ENCODE results near the gene CTPS2. TPM values are rescaled to one million over a fixed set of nuclear protein-coding genes. Genes with fewer than 3 reads are reported as not detected.
"Not testable (repeated sequence)": the region's sequence is repeated elsewhere in the genome, so short reads cannot be mapped to it uniquely, and the experiment has no call there.

The CTPS2 gene
- total RNA-seq, 2 experiments from 2014 or later = 6.6 to 7.1 TPM

DNA sequence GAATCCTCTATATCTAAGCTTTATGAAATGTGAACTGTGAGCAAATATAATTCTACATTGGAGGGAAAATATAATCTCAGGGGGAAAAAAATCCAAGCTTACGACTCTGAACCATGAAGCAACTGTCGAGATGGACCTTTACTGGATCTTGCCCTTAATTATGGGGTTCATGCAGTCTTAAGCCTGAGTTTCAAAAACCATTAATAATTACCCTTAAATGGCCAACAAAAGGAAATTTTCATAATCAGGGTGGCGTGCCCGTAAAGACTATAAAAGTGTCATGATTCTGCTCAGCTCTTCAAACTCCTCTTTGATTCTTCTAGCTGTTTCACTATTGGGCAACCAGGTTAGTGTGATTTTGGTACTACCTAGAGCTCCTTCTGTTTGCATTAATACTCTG lies 62.6 kb downstream of the CTPS2 start, which contains the start of gene S100G:
Gene S100G, plus strand, starts transcription at position 301 of the 400 bp plus-strand sequence. CDS start 849 bp downstream, outside the sequence.
- Mint-ChIP-seq H3K4me3 (no peak within 1 kb of the TSS), H3K27me3 (no peaks in the 10 kb centered on the region), H3K27ac (no peak within 1 kb of the TSS), H3K36me3 (no peaks in the 10 kb centered on the region), H3K4me1 (no peaks in the 10 kb centered on the region), H3K9me3 (no peaks in the 10 kb centered on the region)
- no peak for DNase-seq

DNA sequence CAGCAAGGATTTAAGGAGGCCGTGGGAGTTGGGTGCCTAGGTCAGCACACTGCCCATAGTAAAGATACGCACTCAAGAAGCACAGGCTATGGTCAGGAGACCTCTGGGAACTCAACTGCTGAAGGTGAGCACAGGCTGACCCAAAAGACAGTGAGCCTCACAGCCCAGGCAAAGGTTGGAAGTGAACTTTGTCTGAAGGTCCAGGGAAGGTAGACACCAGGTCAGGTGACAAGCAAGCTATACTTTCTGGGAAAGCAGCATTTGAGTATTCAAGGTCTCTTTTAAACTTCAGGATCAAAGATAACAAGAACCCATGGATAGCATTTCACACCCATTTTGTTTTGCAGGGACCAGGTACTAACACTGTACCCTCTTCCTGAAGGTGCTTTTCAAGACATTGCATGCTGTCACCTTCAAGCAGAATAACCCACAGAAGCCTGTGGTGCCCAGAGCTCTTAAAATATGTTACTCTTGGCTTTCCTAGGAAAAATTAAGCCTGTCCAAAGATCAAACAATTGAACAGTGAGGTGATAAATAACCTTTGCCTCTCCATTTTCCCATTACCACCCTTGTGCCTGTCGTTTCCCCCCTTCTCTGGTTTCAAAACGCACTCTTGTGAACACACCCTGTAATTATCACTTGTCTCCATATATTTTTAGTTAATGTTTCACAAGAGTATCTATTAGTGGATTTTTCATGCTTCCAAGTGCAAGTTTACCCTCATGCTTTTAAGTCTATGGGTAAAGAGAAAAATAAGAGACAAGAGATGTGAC lies 65.9 kb downstream of the CTPS2 start:
- H3K4me1 Mint-ChIP-seq = no peaks in the 10 kb centered on the region
- no peaks in the 10 kb centered on the region for H3K9me3 Mint-ChIP-seq
- H3K4me3 Mint-ChIP-seq = no peak overlapping the region
- no peaks in the 10 kb centered on the region for H3K27me3 Mint-ChIP-seq
- H3K36me3 Mint-ChIP-seq = no peaks in the 10 kb centered on the region
- no peak for DNase-seq
- no peak overlapping the region for H3K27ac Mint-ChIP-seq

GRCh38 chrX:16643176-16643575 lies 69.3 kb downstream of the CTPS2 start:
- Mint-ChIP-seq H3K27ac (no peak overlapping the region), H3K4me3 (no peak overlapping the region), H3K9me3 (no peaks in the 10 kb centered on the region), H3K4me1 (no peaks in the 10 kb centered on the region), H3K27me3 (no peaks in the 10 kb centered on the region), H3K36me3 (peaks cover 3% of the 10 kb centered on the region)
- DNase-seq = no peak

GRCh38 chrX:16640823-16641222 lies 71.6 kb downstream of the CTPS2 start:
- H3K36me3 Mint-ChIP-seq = peaks cover 3% of the 10 kb centered on the region
- no peaks in the 10 kb centered on the region for H3K9me3 Mint-ChIP-seq
- no peaks in the 10 kb centered on the region for H3K4me1 Mint-ChIP-seq
- DNase-seq = no peak
- H3K27me3 Mint-ChIP-seq = no peaks in the 10 kb centered on the region
- no peak overlapping the region for H3K4me3 Mint-ChIP-seq
- no peak overlapping the region for H3K27ac Mint-ChIP-seq

DNA sequence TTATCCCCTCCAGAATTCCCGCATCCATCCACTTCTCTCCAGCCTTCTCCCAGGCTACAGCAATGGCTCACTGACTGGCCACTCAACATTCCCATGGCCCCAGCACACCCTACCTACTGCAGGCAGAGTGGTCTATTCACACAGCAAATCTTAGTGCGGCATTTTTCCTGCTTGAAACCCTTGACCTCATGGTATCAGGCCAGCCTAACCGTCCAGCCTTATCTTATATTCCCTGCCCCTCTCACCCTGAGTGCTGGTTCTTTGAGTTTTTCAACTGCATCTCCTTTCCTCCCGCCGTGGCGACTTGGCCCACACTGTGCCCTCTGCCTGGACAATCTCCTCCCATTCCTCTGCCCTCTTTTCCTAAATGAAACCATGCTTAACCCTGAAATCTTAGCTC lies 72.5 kb downstream of the CTPS2 start:
- no peak overlapping the region for H3K27ac Mint-ChIP-seq
- H3K27me3 Mint-ChIP-seq = no peaks in the 10 kb centered on the region

DNA sequence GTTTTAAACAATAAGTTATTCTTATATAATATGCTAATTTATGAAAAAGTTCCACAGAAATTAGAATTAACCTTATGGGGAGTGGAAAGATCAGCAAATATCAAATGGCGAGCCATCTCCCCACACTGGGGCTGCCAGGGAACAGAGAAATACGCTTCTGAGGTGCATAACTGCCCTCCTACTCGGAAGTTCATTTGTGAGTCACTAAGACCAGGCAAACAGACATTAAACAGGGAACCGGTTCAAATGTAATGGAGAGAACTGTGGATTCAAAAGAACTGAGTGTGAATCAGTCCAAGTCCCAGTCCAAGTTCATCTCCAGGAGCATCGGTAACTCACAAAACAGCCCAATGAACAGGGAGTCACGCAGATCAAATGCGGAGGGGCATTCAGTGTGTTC lies 73.9 kb downstream of the CTPS2 start:
- Mint-ChIP-seq H3K27me3 (no peaks in the 10 kb centered on the region), H3K9me3 (no peaks in the 10 kb centered on the region), H3K4me3 (no peak overlapping the region), H3K27ac (no peak overlapping the region), H3K4me1 (peaks cover 1% of the 10 kb centered on the region), H3K36me3 (peaks cover 3% of the 10 kb centered on the region)
- no peak for DNase-seq

More for the DNA sequence above, 72.5 kb downstream of the CTPS2 start:
- DNase-seq = no peak
- Mint-ChIP-seq H3K36me3 (peaks cover 3% of the 10 kb centered on the region), H3K9me3 (no peaks in the 10 kb centered on the region), H3K4me1 (no peaks in the 10 kb centered on the region), H3K4me3 (no peak overlapping the region)

GRCh38 chrX:16635596-16635995 lies 76.9 kb downstream of the CTPS2 start:
- DNase-seq = no peak
- Mint-ChIP-seq H3K36me3 (peaks cover 5% of the 10 kb centered on the region), H3K9me3 (no peaks in the 10 kb centered on the region), H3K4me3 (no peak overlapping the region), H3K27ac (no peak overlapping the region), H3K27me3 (no peaks in the 10 kb centered on the region), H3K4me1 (peaks cover 3% of the 10 kb centered on the region)

DNA sequence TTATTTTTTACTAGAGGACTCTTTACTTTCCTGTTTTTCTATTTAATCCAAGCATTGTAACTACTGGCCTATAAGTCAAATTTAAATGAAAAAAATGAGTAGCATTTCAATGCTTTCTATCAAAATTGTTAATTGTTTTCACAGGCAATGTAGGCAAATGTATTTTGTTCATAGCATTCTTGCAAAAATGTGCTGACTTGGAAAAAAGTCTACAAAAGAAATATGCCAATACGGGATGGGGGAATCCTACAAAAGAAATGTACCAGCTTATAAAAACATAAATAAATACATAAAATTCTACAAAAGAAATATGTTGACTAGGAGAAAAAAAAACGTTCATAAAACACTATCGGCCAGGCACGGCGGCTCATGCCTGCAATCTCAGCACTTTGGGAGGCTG lies 77.4 kb downstream of the CTPS2 start:
- H3K9me3 Mint-ChIP-seq = no peaks in the 10 kb centered on the region
- peaks cover 5% of the 10 kb centered on the region for H3K36me3 Mint-ChIP-seq
- H3K27ac Mint-ChIP-seq = no peak overlapping the region
- peaks cover 3% of the 10 kb centered on the region for H3K4me1 Mint-ChIP-seq
- H3K27me3 Mint-ChIP-seq = no peaks in the 10 kb centered on the region
- DNase-seq = no peak
- H3K4me3 Mint-ChIP-seq = no peak overlapping the region

- Mint-ChIP-seq H3K9me3 (no peaks in the 10 kb centered on the region), H3K4me3 (no peak overlapping the region), H3K36me3 (peaks cover 4% of the 10 kb centered on the region), H3K27me3 (no peaks in the 10 kb centered on the region), H3K27ac (no peak overlapping the region), H3K4me1 (peaks cover 3% of the 10 kb centered on the region)
- DNase-seq = no peak
These were observed 78.7 kb downstream of the CTPS2 start for GRCh38 chrX:16633754-16634153.

DNA sequence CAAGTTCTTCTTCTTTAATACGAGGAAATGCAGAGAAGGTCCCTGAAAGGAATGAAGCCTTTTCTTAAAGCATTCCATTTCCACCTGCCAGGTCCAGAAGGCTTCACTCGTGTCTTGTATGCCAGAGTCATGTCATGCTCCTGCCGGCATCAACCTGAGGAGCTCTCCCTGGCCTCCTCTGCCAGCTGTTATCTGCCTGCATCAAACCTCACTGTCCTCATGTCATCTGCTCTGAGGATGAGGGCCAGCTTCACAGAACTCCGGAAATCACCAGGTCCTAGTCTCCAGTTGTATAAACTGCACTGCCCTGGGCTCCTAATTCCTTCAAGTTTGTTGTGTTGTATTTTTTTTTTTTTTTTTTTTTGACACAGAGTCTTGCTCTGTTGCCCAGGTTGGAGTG lies 82.6 kb downstream of the CTPS2 start:
- H3K27ac Mint-ChIP-seq = no peak overlapping the region
- H3K36me3 Mint-ChIP-seq = peaks cover 3% of the 10 kb centered on the region
- H3K4me3 Mint-ChIP-seq = no peak overlapping the region
- H3K27me3 Mint-ChIP-seq = no peaks in the 10 kb centered on the region
- H3K4me1 Mint-ChIP-seq = peaks cover 5% of the 10 kb centered on the region
- no peaks in the 10 kb centered on the region for H3K9me3 Mint-ChIP-seq
- no peak for DNase-seq

DNA sequence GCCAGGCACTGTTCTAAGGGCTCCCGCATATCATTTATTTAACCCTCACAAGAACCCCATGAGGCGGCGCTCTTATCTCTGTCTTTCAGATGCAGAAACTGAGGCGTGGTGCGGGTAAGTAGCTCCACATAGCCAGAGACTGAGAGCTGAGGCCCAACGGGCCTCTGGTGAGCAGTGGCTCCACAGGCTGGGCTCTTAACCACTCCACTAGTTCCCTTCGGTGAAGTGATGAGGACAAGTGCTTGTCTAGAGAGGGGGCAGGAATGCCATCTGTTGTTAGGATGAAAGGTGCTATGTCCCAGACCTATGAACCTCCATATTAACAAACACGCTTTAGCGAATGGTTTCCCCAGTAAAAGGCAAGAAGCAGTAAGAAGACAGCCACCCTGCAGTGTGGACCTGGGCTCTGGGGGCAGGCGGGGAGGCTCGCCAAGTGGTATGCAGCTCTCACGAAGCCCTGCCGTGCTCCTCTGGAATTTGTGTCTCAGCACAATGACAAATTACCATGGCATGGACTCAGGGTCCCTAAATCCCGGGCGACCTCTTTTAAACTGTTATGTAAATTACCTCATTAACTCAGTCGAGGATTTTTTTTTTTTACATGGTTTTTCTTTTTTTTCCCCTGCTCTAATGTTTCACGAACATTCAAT lies 83.4 kb downstream of the CTPS2 start:
- H3K27ac Mint-ChIP-seq = no peak overlapping the region
- H3K36me3 Mint-ChIP-seq = peaks cover 3% of the 10 kb centered on the region
- no peaks in the 10 kb centered on the region for H3K9me3 Mint-ChIP-seq
- H3K4me1 Mint-ChIP-seq = peaks cover 4% of the 10 kb centered on the region
- no peak overlapping the region for H3K4me3 Mint-ChIP-seq
- no peaks in the 10 kb centered on the region for H3K27me3 Mint-ChIP-seq
- no peak for DNase-seq

DNA sequence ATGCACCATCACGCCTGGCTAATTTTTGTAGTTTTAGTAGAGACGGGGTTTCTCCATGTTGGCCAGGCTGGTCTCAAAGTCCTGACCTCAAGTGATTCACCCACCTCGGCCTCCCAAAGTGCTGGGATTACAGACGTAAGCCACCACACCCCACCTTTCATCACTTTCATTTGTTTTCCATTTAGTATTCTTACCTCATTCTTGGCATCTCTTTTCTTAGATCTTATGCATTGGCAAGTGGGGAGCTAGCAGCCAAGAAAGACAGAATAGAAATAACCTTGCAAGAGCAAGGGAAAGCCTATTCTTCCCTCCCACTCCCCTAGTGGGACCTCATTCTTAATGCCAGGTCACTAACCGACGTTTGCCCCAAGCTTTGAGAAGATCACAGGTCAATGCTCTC lies 84.0 kb downstream of the CTPS2 start:
- DNase-seq, H3K27me3 Mint-ChIP-seq, H3K4me3 Mint-ChIP-seq, H3K27ac Mint-ChIP-seq, H3K9me3 Mint-ChIP-seq, H3K36me3 Mint-ChIP-seq, H3K4me1 Mint-ChIP-seq: not testable (repeated sequence)

- Mint-ChIP-seq H3K4me1 (no peaks in the 10 kb centered on the region), H3K27me3 (no peaks in the 10 kb centered on the region), H3K4me3 (no peak overlapping the region), H3K27ac (no peak overlapping the region), H3K36me3 (peaks cover 10% of the 10 kb centered on the region), H3K9me3 (peaks cover 4% of the 10 kb centered on the region)
- no peak for DNase-seq
These were observed 93.4 kb downstream of the CTPS2 start for GRCh38 chrX:16619024-16619423.

- Mint-ChIP-seq H3K4me3 (no peak overlapping the region), H3K9me3 (peaks cover 4% of the 10 kb centered on the region), H3K27me3 (no peaks in the 10 kb centered on the region), H3K27ac (no peak overlapping the region), H3K36me3 (peaks cover 10% of the 10 kb centered on the region), H3K4me1 (no peaks in the 10 kb centered on the region)
- no peak for DNase-seq
These were observed 94.0 kb downstream of the CTPS2 start for GRCh38 chrX:16618422-16618821.

GRCh38 chrX:16617382-16617781 lies 95.1 kb downstream of the CTPS2 start:
- no peak overlapping the region for H3K4me3 Mint-ChIP-seq
- DNase-seq = no peak
- no peak overlapping the region for H3K27ac Mint-ChIP-seq
- H3K4me1 Mint-ChIP-seq = no peaks in the 10 kb centered on the region
- H3K9me3 Mint-ChIP-seq = peaks cover 4% of the 10 kb centered on the region
- no peaks in the 10 kb centered on the region for H3K27me3 Mint-ChIP-seq
- H3K36me3 Mint-ChIP-seq = peaks cover 12% of the 10 kb centered on the region
